ENCODE results near the gene DPYSL4.

- TF ChIP-seq CTCF (IDR thresholded peaks at IDR 0.05) (no peak), POLR2A (IDR thresholded peaks at IDR 0.05) (no peak)
Measured at GRCh38 chr10:132230557-132231210, 43.9 kb downstream of the DPYSL4 start.

All from adrenal gland (tissue), 5 donors.